OCI-LY3 (cell line): ENCODE measurements around the gene RXRA.
A peak's percentile ranks its signal among the peaks of the same experiment; 100 is the strongest.

Experiments
- H2AFZ ChIP-seq: fragments of 200-600, 300-600 bp; shearing (Covaris generic); 2 replicates; pipeline ENCODE4 v1.6.0; 2014; ENCODE audit warnings: antibody characterized with exemption, low read depth, low read length
- H3K27ac ChIP-seq: fragments of 200-600, 300-600 bp; sonication (generic); 2 replicates; pipeline ENCODE4 v1.5.1; 2014; ENCODE audit warnings: mild to moderate bottlenecking, low read length, moderate library complexity, mixed read lengths
- H3K27me3 ChIP-seq: fragments of 200-600, 300-600 bp; sonication (generic); 2 replicates; pipeline ENCODE4 v1.6.1; 2014; ENCODE audit warnings: low read depth, low read length, mixed read lengths
- H3K36me3 ChIP-seq: fragments of 200-600, 300-600 bp; sonication (generic); replicated peaks from 2 replicates; pipeline ENCODE3; 2014; ENCODE audit warnings: low read depth, low read length, mixed read lengths
- H3K4me1 ChIP-seq: fragments of 300-600, 200-600 bp; sonication (generic); 2 replicates; pipeline ENCODE4 v1.6.1; 2014; ENCODE audit warnings: low read length, mixed read lengths
- H3K4me2 ChIP-seq: fragments of 200-600, 300-600 bp; sonication (generic); 2 replicates; pipeline ENCODE4 v1.6.1; 2014; ENCODE audit warnings: low read length, mixed read lengths
- H3K4me3 ChIP-seq: fragments of 300-600, 200-600 bp; sonication (generic); 2 replicates; pipeline ENCODE4 v1.5.1; 2014; ENCODE audit warnings: antibody characterized with exemption, mild to moderate bottlenecking, low read length, moderate library complexity
- H3K79me2 ChIP-seq: fragments of 300-600, 200-600 bp; shearing (Covaris generic); 2 replicates; pipeline ENCODE4 v1.6.1; 2014; ENCODE audit warnings: mild to moderate bottlenecking, low read length, mixed read lengths
- H3K9ac ChIP-seq: fragments of 300-600, 200-600 bp; shearing (Covaris generic); 2 replicates; pipeline ENCODE4 v1.6.0; 2014; ENCODE audit warnings: mild to moderate bottlenecking, low read length, moderate library complexity
- H3K9me3 ChIP-seq: fragments of 200-600, 300-600 bp; shearing (Covaris generic); 2 replicates; pipeline ENCODE4 v1.6.1; 2014; ENCODE audit warnings: low read length, mixed read lengths; ENCODE audit not compliant: insufficient read depth
- H4K20me1 ChIP-seq: fragments of 200-600, 300-600 bp; sonication (generic); 2 replicates; pipeline ENCODE4 v1.6.1; 2016; ENCODE audit warnings: low read length, mixed read lengths; ENCODE audit not compliant: insufficient read depth
- EZH2phosphoT487 ChIP-seq: fragments of 200-600 bp; shearing (Covaris generic); IDR thresholded peaks from 2 replicates; pipeline ENCODE4 v1.6.1; 2018; ENCODE audit warnings: antibody characterized with exemption, mixed run types, low read depth
- TF ChIP-seq, protein P1 (sequence below): fragments of 200-600, 300-600 bp; sonication (generic); IDR thresholded peaks from 2 replicates; pipeline ENCODE4 v1.5.1; 2014; ENCODE audit warnings: antibody characterized with exemption, low read length, low read depth

Gene RXRA

DNA sequence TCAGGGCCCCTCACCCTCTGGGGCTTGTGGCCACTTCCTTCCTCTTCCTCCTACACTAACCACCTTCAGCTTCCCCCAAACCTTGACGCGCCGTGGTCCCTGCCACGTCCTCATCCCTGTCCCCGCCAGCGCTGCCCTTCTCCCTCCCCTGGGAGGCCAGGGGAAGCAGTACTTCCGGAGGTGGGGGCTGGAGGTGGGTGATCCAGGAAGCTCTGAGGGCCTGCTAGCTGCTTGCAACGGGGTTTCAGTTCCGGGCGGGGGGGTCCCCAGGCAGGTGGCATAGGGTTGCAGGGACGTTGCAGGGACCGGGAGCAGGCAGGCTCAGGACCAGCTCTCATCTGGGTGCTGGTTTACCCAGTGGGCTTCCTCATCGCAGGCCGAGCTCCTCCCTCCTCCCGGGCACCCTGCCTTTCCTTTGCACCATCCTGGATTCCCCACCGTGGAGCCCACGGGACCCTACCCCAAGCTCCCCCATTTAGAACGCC is 70.0 kb downstream of the RXRA start:
- Histone ChIP-seq H4K20me1 (peaks cover 24% of the 10 kb centered on the region), H3K27ac (peak overlapping the region; percentile 69), H3K79me2 (peaks cover 73% of the 10 kb centered on the region)

DNA sequence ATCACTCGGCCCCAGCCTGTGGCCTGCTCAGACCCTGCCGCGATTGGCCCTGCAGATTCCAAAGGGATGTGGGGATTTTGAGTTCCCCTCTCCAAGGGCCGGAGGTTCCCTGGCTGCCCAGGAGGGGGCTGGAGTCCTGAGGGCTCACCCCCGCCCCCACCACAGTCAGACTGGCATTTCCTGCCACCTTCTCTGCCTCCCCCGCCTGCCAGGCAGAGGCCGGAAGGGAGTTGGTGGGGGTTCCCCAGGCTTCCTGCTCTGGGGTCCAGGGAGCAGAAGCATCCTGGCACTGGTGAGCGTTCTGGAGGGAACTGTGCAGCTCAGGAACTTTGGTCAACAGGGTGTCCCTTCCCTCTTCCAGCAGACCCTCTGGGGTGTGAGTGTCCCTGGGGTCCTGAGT is 70.6 kb downstream of the RXRA start:
- no peaks in the 10 kb centered on the region for H3K9me3 ChIP-seq
- H3K27ac ChIP-seq = peak overlapping the region; percentile 69
- peak overlapping the region; percentile 61; the same call in 1 of the 2 replicates for H3K9ac ChIP-seq
- H3K4me1 ChIP-seq = peaks cover 56% of the 10 kb centered on the region
- peak overlapping the region; percentile 93 for H3K4me2 ChIP-seq
- H3K36me3 ChIP-seq = peaks cover 22% of the 10 kb centered on the region
- peak overlapping the region; percentile 72 for H3K4me3 ChIP-seq
- no peaks in the 10 kb centered on the region for H3K27me3 ChIP-seq
- H3K79me2 ChIP-seq = peaks cover 73% of the 10 kb centered on the region
- peaks cover 27% of the 10 kb centered on the region for H4K20me1 ChIP-seq
- no peak overlapping the region for H2AFZ ChIP-seq
- TF ChIP-seq EZH2phosphoT487 = no peak
- TF ChIP-seq, protein P1, sequence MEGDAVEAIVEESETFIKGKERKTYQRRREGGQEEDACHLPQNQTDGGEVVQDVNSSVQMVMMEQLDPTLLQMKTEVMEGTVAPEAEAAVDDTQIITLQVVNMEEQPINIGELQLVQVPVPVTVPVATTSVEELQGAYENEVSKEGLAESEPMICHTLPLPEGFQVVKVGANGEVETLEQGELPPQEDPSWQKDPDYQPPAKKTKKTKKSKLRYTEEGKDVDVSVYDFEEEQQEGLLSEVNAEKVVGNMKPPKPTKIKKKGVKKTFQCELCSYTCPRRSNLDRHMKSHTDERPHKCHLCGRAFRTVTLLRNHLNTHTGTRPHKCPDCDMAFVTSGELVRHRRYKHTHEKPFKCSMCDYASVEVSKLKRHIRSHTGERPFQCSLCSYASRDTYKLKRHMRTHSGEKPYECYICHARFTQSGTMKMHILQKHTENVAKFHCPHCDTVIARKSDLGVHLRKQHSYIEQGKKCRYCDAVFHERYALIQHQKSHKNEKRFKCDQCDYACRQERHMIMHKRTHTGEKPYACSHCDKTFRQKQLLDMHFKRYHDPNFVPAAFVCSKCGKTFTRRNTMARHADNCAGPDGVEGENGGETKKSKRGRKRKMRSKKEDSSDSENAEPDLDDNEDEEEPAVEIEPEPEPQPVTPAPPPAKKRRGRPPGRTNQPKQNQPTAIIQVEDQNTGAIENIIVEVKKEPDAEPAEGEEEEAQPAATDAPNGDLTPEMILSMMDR = no peak

More for the DNA sequence above, 70.0 kb downstream of the RXRA start:
- H3K4me3 ChIP-seq = peak overlapping the region; percentile 72
- H3K4me1 ChIP-seq = peaks cover 60% of the 10 kb centered on the region
- peak overlapping the region; percentile 93 for H3K4me2 ChIP-seq
- H3K36me3 ChIP-seq = peaks cover 22% of the 10 kb centered on the region
- TF ChIP-seq, protein P1 = no peak
- no peak for TF ChIP-seq EZH2phosphoT487
- no peak overlapping the region for H2AFZ ChIP-seq
- H3K9ac ChIP-seq = peak overlapping the region; percentile 61; the same call in 1 of the 2 replicates
- H3K9me3 ChIP-seq = no peaks in the 10 kb centered on the region
- no peaks in the 10 kb centered on the region for H3K27me3 ChIP-seq

GRCh38 chr9:134398756-134399155 is 72.5 kb downstream of the RXRA start:
- no peak overlapping the region for H3K4me3 ChIP-seq
- peaks cover 27% of the 10 kb centered on the region for H3K36me3 ChIP-seq
- no peaks in the 10 kb centered on the region for H3K9me3 ChIP-seq
- peaks cover 52% of the 10 kb centered on the region for H3K4me1 ChIP-seq
- peaks cover 59% of the 10 kb centered on the region for H3K79me2 ChIP-seq
- H3K9ac ChIP-seq = no peak overlapping the region
- no peak overlapping the region for H3K4me2 ChIP-seq
- H3K27me3 ChIP-seq = no peaks in the 10 kb centered on the region
- no peak overlapping the region for H3K27ac ChIP-seq
- H2AFZ ChIP-seq = no peak overlapping the region
- TF ChIP-seq, protein P1 = no peak
- TF ChIP-seq EZH2phosphoT487 = no peak
- peaks cover 46% of the 10 kb centered on the region for H4K20me1 ChIP-seq

GRCh38 chr9:134399435-134400056 is 73.3 kb downstream of the RXRA start:
- peaks cover 52% of the 10 kb centered on the region for H3K4me1 ChIP-seq
- peaks cover 51% of the 10 kb centered on the region for H3K79me2 ChIP-seq
- H3K36me3 ChIP-seq = peaks cover 27% of the 10 kb centered on the region
- no peak overlapping the region for H3K9ac ChIP-seq
- H4K20me1 ChIP-seq = peaks cover 54% of the 10 kb centered on the region
- TF ChIP-seq EZH2phosphoT487 = no peak
- TF ChIP-seq, protein P1 = peak; percentile 56
- no peak overlapping the region for H3K27ac ChIP-seq
- H3K27me3 ChIP-seq = no peaks in the 10 kb centered on the region
- no peaks in the 10 kb centered on the region for H3K9me3 ChIP-seq
- H2AFZ ChIP-seq = no peak overlapping the region
- no peak overlapping the region for H3K4me2 ChIP-seq
- no peak overlapping the region for H3K4me3 ChIP-seq
